ENCODE results near the gene MIS18A. TPM values are rescaled to one million over a fixed set of nuclear protein-coding genes. Genes with fewer than 3 reads are reported as not detected.

MIS18A gene
- polyA plus RNA-seq (2013, experiment 1 of 2): 66.0 TPM
- 68.0 TPM for polyA plus RNA-seq (2013, experiment 2 of 2)

GRCh38 chr21:32278518-32279376 lies at the start of gene MIS18A:
Gene MIS18A, minus strand, starts transcription at chr21:32279049. Its CDS starts 35 bp downstream, at chr21:32279014.
- peaks cover 4 to 19% of the 10 kb centered on the region in 2 donors for H3K36me3 ChIP-seq (replicated peaks in 1 of 2; ENCODE audit: control insufficient read depth in 2 of 2, insufficient read depth in 2 of 2, low read length in 2 of 2)
- H3K14ac ChIP-seq (ENCODE audit: low read length): peak within 1 kb of the TSS; percentile 77
- no peaks in the 10 kb centered on the region for H3K79me1 ChIP-seq (ENCODE audit: low read depth, low read length)
- no peak within 1 kb of the TSS for H2BK120ac ChIP-seq (ENCODE audit: low read depth, low read length)
- no peaks in the 10 kb centered on the region for H3K9me3 ChIP-seq (replicated peaks in 1 of 2; ENCODE audit: control insufficient read depth in 2 of 2, insufficient read depth in 1 of 2, low read depth in 1 of 2, low read length in 2 of 2)
- peak within 1 kb of the TSS; percentile 84 to 96 for H3K4me3 ChIP-seq (ENCODE audit: low read length in 2 of 2)
- H3K4ac ChIP-seq (ENCODE audit: low read length): no peak within 1 kb of the TSS
- peak; percentile 95 for DNase-seq (ENCODE audit: low spot score)
- peak within 1 kb of the TSS; percentile 96 for H3K23ac ChIP-seq (ENCODE audit: low read depth, low read length, poor library complexity)
- peak within 1 kb of the TSS; percentile 95 for H2AFZ ChIP-seq (ENCODE audit: low read length)
- no peaks in the 10 kb centered on the region for H3K27me3 ChIP-seq (ENCODE audit: control insufficient read depth in 3 of 3, insufficient read depth in 3 of 3, low read depth in 1 of 3, low read length in 3 of 3)
- H2BK5ac ChIP-seq (ENCODE audit: low read length): no peak within 1 kb of the TSS
- peak within 1 kb of the TSS; percentile 71 for H3K4me2 ChIP-seq (ENCODE audit: insufficient read depth, low read length, poor library complexity, severe bottlenecking)
- no peak within 1 kb of the TSS for H4K91ac ChIP-seq (ENCODE audit: low read depth, low read length, poor library complexity)
- H2AK5ac ChIP-seq (ENCODE audit: low read depth, low read length): peak within 1 kb of the TSS; percentile 9
- no peak within 1 kb of the TSS for H2BK12ac ChIP-seq (ENCODE audit: low read length)
- H3K4me1 ChIP-seq (ENCODE audit: control insufficient read depth in 2 of 2, insufficient read depth in 1 of 2, low read depth in 1 of 2, low read length in 2 of 2): peaks cover 2 to 4% of the 10 kb centered on the region in 2 donors
- peak within 1 kb of the TSS; percentile 71 for H3K27ac ChIP-seq (replicated peaks; ENCODE audit: low read length)
- no peak within 1 kb of the TSS for H4K8ac ChIP-seq (ENCODE audit: low read depth, low read length)
- H3K9ac ChIP-seq (ENCODE audit: low read depth, low read length, poor library complexity): peak within 1 kb of the TSS; percentile 95
- WGBS, 2 donors (ENCODE audit: extremely low coverage in 2 of 2, insufficient read length in 2 of 2, insufficient replicate concordance in 1 of 2): no CpG with 5 or more reads among the region's 69 CpGs
- H2BK15ac ChIP-seq (ENCODE audit: low read length): no peak within 1 kb of the TSS
- peak within 1 kb of the TSS; percentile 96 for H3K18ac ChIP-seq (ENCODE audit: low read length)

GRCh38 chr21:32328595-32328994 lies 49.7 kb upstream of the MIS18A start:
- Histone ChIP-seq H3K4ac (ENCODE audit: low read length) (no peak overlapping the region), H2BK5ac (ENCODE audit: low read length) (no peak overlapping the region), H2AFZ (ENCODE audit: low read length) (no peak overlapping the region), H3K27me3 (ENCODE audit: control insufficient read depth in 3 of 3, insufficient read depth in 3 of 3, low read depth in 1 of 3, low read length in 3 of 3) (peaks cover 0 to 3% (median 0%) of the 10 kb centered on the region in 3 experiments), H2BK15ac (ENCODE audit: low read length) (no peak overlapping the region), H4K8ac (ENCODE audit: low read depth, low read length) (no peak overlapping the region), H2BK120ac (ENCODE audit: low read depth, low read length) (no peak overlapping the region), H2AK5ac (ENCODE audit: low read depth, low read length) (no peak overlapping the region), H4K91ac (ENCODE audit: low read depth, low read length, poor library complexity) (no peak overlapping the region), H3K4me3 (ENCODE audit: low read length in 2 of 2) (no peak overlapping the region), H3K27ac (replicated peaks; ENCODE audit: low read length) (no peak overlapping the region), H3K4me1 (ENCODE audit: control insufficient read depth in 2 of 2, insufficient read depth in 1 of 2, low read depth in 1 of 2, low read length in 2 of 2) (peaks cover 12 to 21% of the 10 kb centered on the region in 2 donors), H3K18ac (ENCODE audit: low read length) (no peak overlapping the region), H3K23ac (ENCODE audit: low read depth, low read length, poor library complexity) (no peak overlapping the region), H3K4me2 (ENCODE audit: insufficient read depth, low read length, poor library complexity, severe bottlenecking) (no peak overlapping the region), H3K36me3 (replicated peaks in 1 of 2; ENCODE audit: control insufficient read depth in 2 of 2, insufficient read depth in 2 of 2, low read length in 2 of 2) (peaks cover 22 to 72% of the 10 kb centered on the region in 2 donors), H3K9ac (ENCODE audit: low read depth, low read length, poor library complexity) (no peak overlapping the region), H3K14ac (ENCODE audit: low read length) (no peak overlapping the region), H3K79me1 (ENCODE audit: low read depth, low read length) (peaks cover 2% of the 10 kb centered on the region), H3K9me3 (replicated peaks in 1 of 2; ENCODE audit: control insufficient read depth in 2 of 2, insufficient read depth in 1 of 2, low read depth in 1 of 2, low read length in 2 of 2) (peaks cover 5 to 37% of the 10 kb centered on the region in 2 donors), H2BK12ac (ENCODE audit: low read length) (no peak overlapping the region)
- no CpG with 5 or more reads among the region's 3 CpGs for WGBS, 2 donors (ENCODE audit: extremely low coverage in 2 of 2, insufficient read length in 2 of 2, insufficient replicate concordance in 1 of 2)
- no peak for DNase-seq (ENCODE audit: low spot score)

DNA sequence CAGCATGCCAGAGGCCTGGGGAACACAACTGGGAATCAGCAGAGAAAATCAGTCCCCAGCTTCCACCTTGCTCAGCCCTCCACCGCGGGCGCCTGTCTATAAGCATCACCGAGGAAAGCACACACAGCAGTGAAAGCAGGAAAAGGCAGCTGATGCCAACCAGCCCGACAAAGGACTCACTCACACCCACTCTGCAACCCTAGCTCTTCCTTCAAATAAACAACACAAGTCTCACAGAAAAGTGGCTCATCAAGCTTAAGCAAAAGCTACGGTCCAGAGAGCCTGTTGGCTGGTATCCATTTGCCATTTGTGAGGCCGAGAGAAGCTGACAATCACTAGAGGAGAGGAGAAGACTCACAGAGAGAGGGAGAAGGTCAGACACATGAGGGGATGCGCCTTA lies 46.9 kb upstream of the MIS18A start:
- no peak overlapping the region for H3K27ac ChIP-seq (replicated peaks; ENCODE audit: low read length)
- H3K18ac ChIP-seq (ENCODE audit: low read length): no peak overlapping the region
- no peak overlapping the region for H3K9ac ChIP-seq (ENCODE audit: low read depth, low read length, poor library complexity)
- H3K79me1 ChIP-seq (ENCODE audit: low read depth, low read length): peaks cover 2% of the 10 kb centered on the region
- H2AK5ac ChIP-seq (ENCODE audit: low read depth, low read length): no peak overlapping the region
- peaks cover 2 to 8% of the 10 kb centered on the region in 2 donors for H3K4me1 ChIP-seq (ENCODE audit: control insufficient read depth in 2 of 2, insufficient read depth in 1 of 2, low read depth in 1 of 2, low read length in 2 of 2)
- peaks cover 36 to 86% of the 10 kb centered on the region in 2 donors for H3K36me3 ChIP-seq (replicated peaks in 1 of 2; ENCODE audit: control insufficient read depth in 2 of 2, insufficient read depth in 2 of 2, low read length in 2 of 2)
- no peak overlapping the region for H3K4me2 ChIP-seq (ENCODE audit: insufficient read depth, low read length, poor library complexity, severe bottlenecking)
- peaks cover 0 to 21% of the 10 kb centered on the region in 2 donors for H3K9me3 ChIP-seq (replicated peaks in 1 of 2; ENCODE audit: control insufficient read depth in 2 of 2, insufficient read depth in 1 of 2, low read depth in 1 of 2, low read length in 2 of 2)
- no peak overlapping the region for H4K91ac ChIP-seq (ENCODE audit: low read depth, low read length, poor library complexity)
- H3K4me3 ChIP-seq (ENCODE audit: low read length in 2 of 2): peak overlapping the region in 1 of 2 donors; percentile 16
- no peak overlapping the region for H4K8ac ChIP-seq (ENCODE audit: low read depth, low read length)
- no peak overlapping the region for H2AFZ ChIP-seq (ENCODE audit: low read length)
- H3K23ac ChIP-seq (ENCODE audit: low read depth, low read length, poor library complexity): no peak overlapping the region
- WGBS, 2 donors (ENCODE audit: extremely low coverage in 2 of 2, insufficient read length in 2 of 2, insufficient replicate concordance in 1 of 2): no CpG with 5 or more reads among the region's 8 CpGs
- no peak overlapping the region for H2BK120ac ChIP-seq (ENCODE audit: low read depth, low read length)
- H3K14ac ChIP-seq (ENCODE audit: low read length): no peak overlapping the region
- H2BK12ac ChIP-seq (ENCODE audit: low read length): no peak overlapping the region
- H3K4ac ChIP-seq (ENCODE audit: low read length): no peak overlapping the region
- no peak for DNase-seq (ENCODE audit: low spot score)
- no peak overlapping the region for H2BK5ac ChIP-seq (ENCODE audit: low read length)
- H3K27me3 ChIP-seq (ENCODE audit: control insufficient read depth in 3 of 3, insufficient read depth in 3 of 3, low read depth in 1 of 3, low read length in 3 of 3): peaks cover 0 to 3% (median 0%) of the 10 kb centered on the region in 3 experiments
- H2BK15ac ChIP-seq (ENCODE audit: low read length): no peak overlapping the region

- no peak overlapping the region for H3K27ac ChIP-seq (replicated peaks; ENCODE audit: low read length)
These were observed 43.8 kb upstream of the MIS18A start for GRCh38 chr21:32322676-32323075.

More at GRCh38 chr21:32322676-32323075, 43.8 kb upstream of the MIS18A start:
- Histone ChIP-seq H3K9me3 (replicated peaks in 1 of 2; ENCODE audit: control insufficient read depth in 2 of 2, insufficient read depth in 1 of 2, low read depth in 1 of 2, low read length in 2 of 2) (peaks cover 0 to 8% of the 10 kb centered on the region in 2 donors), H3K23ac (ENCODE audit: low read depth, low read length, poor library complexity) (peak overlapping the region; percentile 34), H3K36me3 (replicated peaks in 1 of 2; ENCODE audit: control insufficient read depth in 2 of 2, insufficient read depth in 2 of 2, low read length in 2 of 2) (peaks cover 45 to 97% of the 10 kb centered on the region in 2 donors), H2BK5ac (ENCODE audit: low read length) (no peak overlapping the region), H4K91ac (ENCODE audit: low read depth, low read length, poor library complexity) (no peak overlapping the region), H4K8ac (ENCODE audit: low read depth, low read length) (no peak overlapping the region), H2BK15ac (ENCODE audit: low read length) (no peak overlapping the region), H3K4ac (ENCODE audit: low read length) (no peak overlapping the region), H3K27me3 (ENCODE audit: control insufficient read depth in 3 of 3, insufficient read depth in 3 of 3, low read depth in 1 of 3, low read length in 3 of 3) (no peaks in the 10 kb centered on the region), H2AK5ac (ENCODE audit: low read depth, low read length) (no peak overlapping the region), H2BK12ac (ENCODE audit: low read length) (no peak overlapping the region), H2AFZ (ENCODE audit: low read length) (no peak overlapping the region), H3K4me3 (ENCODE audit: low read length in 2 of 2) (no peak overlapping the region), H3K18ac (ENCODE audit: low read length) (no peak overlapping the region), H3K4me1 (ENCODE audit: control insufficient read depth in 2 of 2, insufficient read depth in 1 of 2, low read depth in 1 of 2, low read length in 2 of 2) (peaks cover 0 to 3% of the 10 kb centered on the region in 2 donors), H3K14ac (ENCODE audit: low read length) (no peak overlapping the region), H3K4me2 (ENCODE audit: insufficient read depth, low read length, poor library complexity, severe bottlenecking) (no peak overlapping the region), H2BK120ac (ENCODE audit: low read depth, low read length) (no peak overlapping the region), H3K9ac (ENCODE audit: low read depth, low read length, poor library complexity) (no peak overlapping the region), H3K79me1 (ENCODE audit: low read depth, low read length) (peaks cover 2% of the 10 kb centered on the region)
- no CpG with 5 or more reads among the region's 10 CpGs for WGBS, 2 donors (ENCODE audit: extremely low coverage in 2 of 2, insufficient read length in 2 of 2, insufficient replicate concordance in 1 of 2)
- no peak for DNase-seq (ENCODE audit: low spot score)

Measured in neuronal stem cell (in vitro differentiated cells).